HG03521 (cell line): ENCODE results near the gene GUCY1A2.

Source experiments
- ATAC-seq: cut with Tn5 transposase; IDR thresholded peaks from one replicate; pipeline ENCODE4 v1.9.1; 2021; ENCODE audit warnings: mild to moderate bottlenecking, moderate library complexity; ENCODE audit not compliant: unreplicated experiment

GUCY1A2 gene

GRCh38 chr11:106999196-106999595 is 19.1 kb downstream of the GUCY1A2 start:
- ATAC-seq: no peak

- no peak for ATAC-seq
Observed at GRCh38 chr11:106998916-106999188, 19.4 kb downstream of the GUCY1A2 start.

- ATAC-seq: no peak
Observed at GRCh38 chr11:106998116-106998915, 20.0 kb downstream of the GUCY1A2 start.

GRCh38 chr11:106997227-106997626 is 21.0 kb downstream of the GUCY1A2 start:
- ATAC-seq: no peak

GRCh38 chr11:106996691-106997090 is 21.6 kb downstream of the GUCY1A2 start:
- ATAC-seq: no peak

- no peak for ATAC-seq
Observed at GRCh38 chr11:106990331-106990730, 27.9 kb downstream of the GUCY1A2 start.

- no peak for ATAC-seq
Observed at GRCh38 chr11:106989078-106989455, 29.2 kb downstream of the GUCY1A2 start.

- no peak for ATAC-seq
Observed at GRCh38 chr11:106988151-106989077, 29.9 kb downstream of the GUCY1A2 start.

- ATAC-seq: no peak
Observed at GRCh38 chr11:106986673-106987072, 31.6 kb downstream of the GUCY1A2 start.

- no peak for ATAC-seq
Observed at GRCh38 chr11:106986261-106986660, 32.0 kb downstream of the GUCY1A2 start.

- no peak for ATAC-seq
Observed at GRCh38 chr11:106983991-106984390, 34.3 kb downstream of the GUCY1A2 start.

GRCh38 chr11:106983261-106983660 is 35.0 kb downstream of the GUCY1A2 start:
- ATAC-seq: no peak

- ATAC-seq: no peak
Observed at GRCh38 chr11:106974831-106975230, 43.4 kb downstream of the GUCY1A2 start.

GRCh38 chr11:106971864-106972263 is 46.4 kb downstream of the GUCY1A2 start:
- ATAC-seq: no peak

GRCh38 chr11:106969644-106970355 is 48.5 kb downstream of the GUCY1A2 start:
- no peak for ATAC-seq

GRCh38 chr11:106962995-106963394 is 55.3 kb downstream of the GUCY1A2 start:
- ATAC-seq: no peak

GRCh38 chr11:106961518-106961917 is 56.8 kb downstream of the GUCY1A2 start:
- ATAC-seq: no peak

GRCh38 chr11:106961048-106961447 is 57.2 kb downstream of the GUCY1A2 start:
- no peak for ATAC-seq

- ATAC-seq: no peak
Observed at GRCh38 chr11:106959800-106960199, 58.5 kb downstream of the GUCY1A2 start.

- ATAC-seq: no peak
Observed at GRCh38 chr11:106959386-106959785, 58.9 kb downstream of the GUCY1A2 start.

- no peak for ATAC-seq
Observed at GRCh38 chr11:106958517-106959248, 59.6 kb downstream of the GUCY1A2 start.
